GM13977 (cell line): ENCODE measurements around the gene RNF222.

ENCODE experiments used
- DNase-seq: peaks from one replicate; pipeline ENCODE4 v3.0.0; 2012; ENCODE audit warnings: low spot score
- CTCF ChIP-seq: IDR thresholded peaks from 2 replicates; pipeline ENCODE4 v1.5.1; 2012; ENCODE audit warnings: mild to moderate bottlenecking, control low read depth; ENCODE audit not compliant: insufficient read depth; ENCODE audit errors: extremely low read depth, missing control alignments
- in situ Hi-C: fragments of 300-500 bp; cut with MboI; formaldehyde crosslinking; loops from one replicate; pipeline ENCODE4 v1.12.0; 2022; ENCODE audit warnings: low sequenced_read_pairs, low pct_unique_long_range_greater_than_20kb, mixed read lengths, inconsistent platforms; ENCODE audit not compliant: unreplicated experiment

The RNF222 gene

DNA sequence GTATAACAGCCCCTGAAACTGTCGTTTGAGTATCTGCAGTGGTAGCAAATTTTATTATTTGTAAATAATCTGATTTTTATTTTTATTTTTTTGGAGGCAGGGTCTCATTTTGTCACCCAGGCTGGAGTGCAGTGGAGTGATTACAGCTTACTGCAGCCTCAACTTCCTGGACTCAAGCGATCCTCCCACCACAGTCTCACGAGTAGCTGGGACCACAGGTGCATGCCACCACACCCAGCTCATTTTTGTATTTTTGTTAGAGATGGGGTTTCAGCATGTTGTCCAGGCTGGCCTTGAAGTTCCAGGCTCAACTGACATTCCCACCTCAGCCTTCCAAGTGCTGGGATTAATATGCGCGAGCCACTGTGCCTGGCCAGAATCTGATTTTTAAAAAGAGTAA is 40.8 kb upstream of the RNF222 start:
- in situ Hi-C loops: no loop called here
- TF ChIP-seq CTCF: no peak
- no peak for DNase-seq

DNA sequence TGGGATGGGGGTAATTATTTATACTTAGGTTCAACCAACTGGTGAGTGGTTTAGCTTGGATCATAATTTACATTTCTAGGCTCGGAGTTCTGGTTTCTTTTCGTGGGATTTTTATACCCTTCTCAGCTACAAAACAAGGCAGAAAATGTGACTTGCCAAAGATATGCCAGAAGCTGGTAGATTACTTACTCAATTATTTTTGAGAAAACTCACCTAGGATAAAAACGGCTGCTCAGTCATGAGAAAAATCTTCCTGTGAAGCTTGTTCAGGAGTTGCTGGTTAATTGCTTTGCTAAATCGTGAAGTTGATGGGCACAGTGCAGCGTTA is 39.2 kb upstream of the RNF222 start:
- no peak for DNase-seq
- in situ Hi-C loops: no loop called here
- TF ChIP-seq CTCF: no peak

GRCh38 chr17:8436169-8436843 is 38.7 kb upstream of the RNF222 start:
- in situ Hi-C loops: no loop called here
- peak; percentile 60 for DNase-seq
- no peak for TF ChIP-seq CTCF

GRCh38 chr17:8435245-8436168 is 37.9 kb upstream of the RNF222 start, which contains the start of gene NDEL1:
NDEL1 (plus strand) TSS chr17:8435884; CDS start chr17:8444272, 8,388 bp downstream.
- TF ChIP-seq CTCF: no peak
- in situ Hi-C loops: no loop called here
- DNase-seq: peak; percentile 100

GRCh38 chr17:8430966-8431365 is 33.3 kb upstream of the RNF222 start:
- in situ Hi-C loops: no loop called here
- no peak for TF ChIP-seq CTCF
- DNase-seq: no peak

DNA sequence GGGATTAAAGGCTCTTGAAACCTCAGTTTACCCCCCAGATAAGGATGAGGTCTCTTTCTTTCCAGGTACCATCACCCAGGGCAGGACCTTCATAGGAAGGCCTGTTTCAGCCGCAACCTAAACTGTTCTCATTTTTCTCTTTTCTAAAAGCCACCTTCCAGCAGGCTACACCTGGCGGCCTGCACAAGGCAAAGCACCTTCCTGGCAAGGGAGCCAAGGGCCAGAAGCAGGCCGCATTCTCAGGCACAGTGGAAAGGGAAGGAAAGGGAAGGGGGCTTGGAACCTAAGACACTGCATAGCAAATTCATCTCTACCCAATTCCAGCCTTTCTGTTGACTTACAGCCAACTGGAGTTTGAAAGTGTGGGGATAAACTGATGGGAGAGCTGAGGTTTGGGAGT is 29.2 kb upstream of the RNF222 start:
- no peak for DNase-seq
- TF ChIP-seq CTCF: no peak
- in situ Hi-C loops: no loop called here
